BJ (cell line): Measurements from ENCODE around the gene LIME1. TPM values are rescaled to one million over a fixed set of nuclear protein-coding genes. Genes with fewer than 3 reads are reported as not detected.

ENCODE experiments used
- CTCF ChIA-PET: fragments of 350-600 bp; formaldehyde crosslinking; extraction: SDS; loops from one replicate; lab custom pipeline; 2021; ENCODE audit warnings: antibody characterized with exemption, inconsistent platforms; lab: Yijun Ruan, JAX
- POLR2A ChIA-PET: fragments of 300-600 bp; sonication (Branson Sonifier 250); formaldehyde crosslinking; extraction: SDS; loops from one replicate; lab custom pipeline; 2021; ENCODE audit warnings: antibody characterized with exemption; lab: Charles Lee
- DNase-seq: peaks from one replicate; pipeline ENCODE4 v3.0.0-alpha.2; 2011; ENCODE audit warnings: low read depth
- H3K27me3 ChIP-seq: 2 replicates; pipeline ENCODE4 v1.6.0; 2011; ENCODE audit warnings: low read length; ENCODE audit not compliant: control insufficient read depth, insufficient read depth
- H3K36me3 ChIP-seq: 2 replicates; pipeline ENCODE4 v1.5.1; 2011; ENCODE audit warnings: low read length; ENCODE audit not compliant: control insufficient read depth, insufficient read depth
- H3K4me3 ChIP-seq: 2 replicates; pipeline ENCODE4 v1.5.1; 2011; ENCODE audit warnings: low read depth, mild to moderate bottlenecking, control low read depth, low read length
- CTCF ChIP-seq: IDR thresholded peaks from 2 replicates; pipeline ENCODE4 v1.5.1; 2011; ENCODE audit warnings: low read depth, mild to moderate bottlenecking, control low read depth, inconsistent platforms, low read length, moderate library complexity; ENCODE audit not compliant: insufficient read depth
- polyA plus RNA-seq: library from polyadenylated mRNA; depleted of rRNA; stranded (reverse); fragments of >200 nt; gene quantifications from 2 replicates; pipeline ENCODE4 v1.2.3, GENCODE V29; 2011

LIME1 gene
- polyA plus RNA-seq, 1 experiment = 2.5 TPM

DNA sequence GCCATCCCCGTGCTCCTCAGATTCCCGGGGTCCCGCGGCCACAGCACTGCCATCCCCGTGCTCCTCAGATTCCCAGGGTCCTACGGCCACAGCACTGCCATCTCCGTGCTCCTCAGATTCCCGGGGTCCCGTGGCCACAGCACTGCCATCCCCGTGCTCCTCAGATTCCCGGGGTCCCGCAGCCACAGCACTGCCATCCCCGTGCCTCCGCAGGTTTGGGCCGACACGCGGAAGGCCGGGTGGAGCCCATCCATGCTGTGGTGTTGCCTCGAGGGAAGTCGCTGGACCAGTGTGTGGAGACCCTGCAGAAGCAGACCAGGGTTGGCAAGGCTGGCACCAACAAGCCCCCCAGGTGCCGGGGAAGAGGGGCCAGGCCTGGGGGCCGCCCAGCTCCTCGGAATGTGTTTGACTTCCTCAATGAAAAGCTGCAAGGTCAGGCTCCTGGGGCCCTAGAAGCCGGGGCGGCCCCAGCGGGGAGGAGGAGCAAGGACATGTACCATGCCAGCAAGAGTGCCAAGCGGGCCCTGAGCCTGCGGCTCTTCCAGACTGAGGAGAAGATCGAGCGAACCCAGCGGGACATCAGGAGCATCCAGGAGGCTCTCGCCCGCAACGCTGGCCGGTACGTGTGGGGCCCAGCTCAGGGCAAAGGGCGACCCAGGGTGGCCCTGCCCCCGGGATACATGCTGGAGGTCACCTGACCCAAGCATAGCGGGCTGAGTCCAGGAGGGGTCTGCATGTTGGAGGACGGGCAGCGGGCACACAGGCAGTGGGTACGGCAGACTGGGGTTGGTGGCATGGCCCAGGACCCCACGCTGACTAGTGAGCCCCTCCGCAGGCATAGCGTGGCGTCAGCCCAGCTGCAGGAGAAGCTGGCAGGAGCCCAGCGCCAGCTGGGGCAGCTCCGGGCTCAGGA is 1.3 kb upstream of the LIME1 start:
- no peak for TF ChIP-seq CTCF
- peaks cover 20% of the 10 kb centered on the region for H3K36me3 ChIP-seq
- no peak for DNase-seq
- CTCF ChIA-PET = no interaction called here
- POLR2A ChIA-PET = no interaction called here
- no peak overlapping the region for H3K4me3 ChIP-seq
- H3K27me3 ChIP-seq = no peaks in the 10 kb centered on the region

- H3K36me3 ChIP-seq = peaks cover 22% of the 10 kb centered on the region
- ChIA-PET CTCF (no interaction called here), POLR2A (no interaction called here)
- no peak overlapping the region for H3K4me3 ChIP-seq
- DNase-seq = no peak
- H3K27me3 ChIP-seq = no peaks in the 10 kb centered on the region
- no peak for TF ChIP-seq CTCF
These were observed 630 bp downstream of the LIME1 start for GRCh38 chr20:63736893-63737694.

DNA sequence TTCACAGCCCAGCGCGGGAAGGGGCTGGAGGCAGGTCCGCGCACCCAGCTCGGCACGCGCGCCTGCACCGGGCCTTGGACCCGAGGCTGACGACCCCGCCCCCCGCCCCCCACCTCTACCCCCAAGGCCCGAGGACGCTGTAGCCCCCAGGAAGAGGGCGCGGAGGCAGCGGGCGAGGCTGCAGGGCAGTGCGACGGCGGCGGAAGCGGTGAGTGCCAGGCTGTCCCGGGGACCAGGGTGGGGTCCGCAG is 1.2 kb downstream of the LIME1 start:
- TF ChIP-seq CTCF = no peak
- DNase-seq = no peak
- no peak overlapping the region for H3K4me3 ChIP-seq
- H3K36me3 ChIP-seq = peaks cover 24% of the 10 kb centered on the region
- ChIA-PET CTCF (no interaction called here), POLR2A (no interaction called here)
- no peaks in the 10 kb centered on the region for H3K27me3 ChIP-seq

- no peak for TF ChIP-seq CTCF
- no peak for DNase-seq
- no peak overlapping the region for H3K4me3 ChIP-seq
- ChIA-PET POLR2A (no interaction called here), CTCF (no interaction called here)
- H3K36me3 ChIP-seq = peaks cover 26% of the 10 kb centered on the region
- H3K27me3 ChIP-seq = no peaks in the 10 kb centered on the region
These were observed 1.7 kb downstream of the LIME1 start for GRCh38 chr20:63737945-63738686.
